ENCODE measurements around the gene ABCG1.

DNA sequence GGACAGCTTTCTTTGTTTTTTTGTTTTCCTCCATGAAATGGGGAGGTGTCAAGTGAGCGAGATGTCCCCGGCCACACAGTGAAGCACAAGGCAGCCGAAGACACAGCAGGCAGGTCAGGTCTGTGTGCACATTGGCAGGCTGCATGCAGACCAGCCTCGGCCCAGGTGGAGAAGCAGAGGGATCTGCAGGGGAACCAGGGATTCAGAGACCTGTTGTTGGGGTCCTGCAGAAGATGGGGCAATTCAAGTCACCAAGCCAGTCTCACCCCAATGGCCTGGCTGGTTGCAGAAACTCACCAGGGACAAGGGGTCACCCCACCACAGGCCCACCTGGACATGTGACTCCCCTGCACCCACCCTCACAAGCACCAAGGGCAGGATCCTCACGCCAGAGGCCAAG, 4.0 kb upstream of the ABCG1 start:
- TF ChIP-seq, protein P1, sequence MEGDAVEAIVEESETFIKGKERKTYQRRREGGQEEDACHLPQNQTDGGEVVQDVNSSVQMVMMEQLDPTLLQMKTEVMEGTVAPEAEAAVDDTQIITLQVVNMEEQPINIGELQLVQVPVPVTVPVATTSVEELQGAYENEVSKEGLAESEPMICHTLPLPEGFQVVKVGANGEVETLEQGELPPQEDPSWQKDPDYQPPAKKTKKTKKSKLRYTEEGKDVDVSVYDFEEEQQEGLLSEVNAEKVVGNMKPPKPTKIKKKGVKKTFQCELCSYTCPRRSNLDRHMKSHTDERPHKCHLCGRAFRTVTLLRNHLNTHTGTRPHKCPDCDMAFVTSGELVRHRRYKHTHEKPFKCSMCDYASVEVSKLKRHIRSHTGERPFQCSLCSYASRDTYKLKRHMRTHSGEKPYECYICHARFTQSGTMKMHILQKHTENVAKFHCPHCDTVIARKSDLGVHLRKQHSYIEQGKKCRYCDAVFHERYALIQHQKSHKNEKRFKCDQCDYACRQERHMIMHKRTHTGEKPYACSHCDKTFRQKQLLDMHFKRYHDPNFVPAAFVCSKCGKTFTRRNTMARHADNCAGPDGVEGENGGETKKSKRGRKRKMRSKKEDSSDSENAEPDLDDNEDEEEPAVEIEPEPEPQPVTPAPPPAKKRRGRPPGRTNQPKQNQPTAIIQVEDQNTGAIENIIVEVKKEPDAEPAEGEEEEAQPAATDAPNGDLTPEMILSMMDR (IDR thresholded peaks at IDR 0.05) = no peak
- no peak for TF ChIP-seq POLR2A (IDR thresholded peaks at IDR 0.05)

All from Peyer's patch (tissue), 4 donors.